ENCODE results near the gene SMCO2. TPM values are rescaled to one million over a fixed set of nuclear protein-coding genes. Genes with fewer than 3 reads are reported as not detected.

Gene SMCO2
- total RNA-seq, 1 experiment from 2014 or later = 0.20 TPM

GRCh38 chr12:27480016-27480415, 33.5 kb downstream of the SMCO2 start:
- no peak overlapping the region for H2BK20ac ChIP-seq (ENCODE audit: low read depth, low read length, poor library complexity, severe bottlenecking)
- no peak overlapping the region for H2AFZ ChIP-seq (ENCODE audit: low read length)
- Mint-ChIP-seq H3K27ac (0 out of 7 replicates have a peak overlapping the region, but pooled peaks of 1 of the 3 experiments have one; percentile 56), H3K4me3 (no peak overlapping the region), H3K27me3 (ENCODE audit: low read depth) (no peaks in the 10 kb centered on the region; the same call in 1 of the 2 replicates), H3K9me3 (peaks cover 23 to 24% of the 10 kb centered on the region in 2 experiments), H3K36me3 (ENCODE audit: insufficient read depth in 1 of 3, low read depth in 3 of 3) (peaks cover 5 to 18% (median 17%) of the 10 kb centered on the region in 3 experiments; a peak in 6 of 7 replicates), H3K4me1 (no peaks in the 10 kb centered on the region)
- no peaks in the 10 kb centered on the region for H3K4me1 ChIP-seq (ENCODE audit: insufficient read depth, low read length)
- no peak overlapping the region for H2BK15ac ChIP-seq (ENCODE audit: low read depth, low read length)
- H3K27ac ChIP-seq (ENCODE audit: insufficient read length, low read depth, low read length) = no peak overlapping the region
- H2BK120ac ChIP-seq (ENCODE audit: low read depth, low read length, poor library complexity, severe bottlenecking) = no peak overlapping the region
- no peak for DNase-seq
- H3K9me3 ChIP-seq (ENCODE audit: control insufficient read depth, low read depth, low read length) = no peaks in the 10 kb centered on the region
- H3K56ac ChIP-seq (ENCODE audit: insufficient read length, low read depth, low read length) = no peak overlapping the region
- H4K20me1 ChIP-seq (ENCODE audit: control insufficient read depth, insufficient read depth, insufficient read length) = no peaks in the 10 kb centered on the region
- no peak overlapping the region for H4K5ac ChIP-seq (ENCODE audit: insufficient read length, low read depth, low read length)
- 0 out of 2 replicates have a peak overlapping the region, but pooled peaks have one; percentile 57 for H3K14ac ChIP-seq (ENCODE audit: insufficient read depth, low read length)
- H3K79me2 ChIP-seq (ENCODE audit: insufficient read depth, low read length) = no peaks in the 10 kb centered on the region
- no peak overlapping the region for H3K4ac ChIP-seq (ENCODE audit: low read depth, low read length)
- H3K23me2 ChIP-seq (ENCODE audit: insufficient read length, low read depth, low read length, poor library complexity, severe bottlenecking) = no peaks in the 10 kb centered on the region
- H4K8ac ChIP-seq (replicated peaks; ENCODE audit: insufficient read length, low read depth, low read length) = no peak overlapping the region
- H3K79me1 ChIP-seq (ENCODE audit: insufficient read depth, low read depth, low read length, poor library complexity, severe bottlenecking) = no peaks in the 10 kb centered on the region
- no peak overlapping the region for H2BK5ac ChIP-seq (ENCODE audit: insufficient read length, low read length)
- H3K9ac ChIP-seq (ENCODE audit: extremely low read depth, insufficient read length, low read length) = no peak overlapping the region
- H4K91ac ChIP-seq (ENCODE audit: insufficient read length, low read depth, low read length) = no peak overlapping the region
- no peak overlapping the region for H2BK12ac ChIP-seq (ENCODE audit: insufficient read length, low read depth, low read length)
- no peak overlapping the region for H3K18ac ChIP-seq (ENCODE audit: insufficient read length, low read depth, low read length)
- no CpG with 5 or more reads among the region's 1 CpG for WGBS (ENCODE audit: extremely low coverage, insufficient read length, low lambda C conversion rate)
- no peak overlapping the region for H2AK5ac ChIP-seq (ENCODE audit: insufficient read length, low read length)
- no peak for TF ChIP-seq CTCF (conservative IDR thresholded peaks at IDR 0.05)
- H3K4me2 ChIP-seq (ENCODE audit: insufficient read depth, insufficient read length, low read length) = no peak overlapping the region
- H3K23ac ChIP-seq (ENCODE audit: insufficient read length, low read depth, low read length) = no peak overlapping the region
- no peak overlapping the region for H3T11ph ChIP-seq (ENCODE audit: low read length)
- no peaks in the 10 kb centered on the region for H3K27me3 ChIP-seq (ENCODE audit: insufficient read depth, low read length)
